Colonic mucosa (tissue), 4 donors: ENCODE data around the gene RNASE13. TPM values are rescaled to one million over a fixed set of nuclear protein-coding genes. Genes with fewer than 3 reads are reported as not detected.

Experiments used
- DNase-seq: peaks from one replicate; pipeline ENCODE4 v3.0.0-alpha.2; 2020
- H3K27ac ChIP-seq: fragments of 200-600 bp; one replicate; pipeline ENCODE4 v1.8.0; 2021
- H3K27me3 ChIP-seq: fragments of 200-600 bp; one replicate; pipeline ENCODE4 v1.8.0; 2021
- H3K36me3 ChIP-seq: fragments of 200-600 bp; one replicate; pipeline ENCODE4 v1.8.0; 2021
- H3K4me1 ChIP-seq: fragments of 200-600 bp; one replicate; pipeline ENCODE4 v1.8.0; 2021; ENCODE audit warnings: mild to moderate bottlenecking
- H3K4me3 ChIP-seq: fragments of 200-600 bp; one replicate; pipeline ENCODE4 v1.8.0; 2021
- H3K9ac ChIP-seq, 2 donors: one replicate each; pipeline ENCODE4 v1.7.0; 2013; ENCODE audit warnings: control low read depth in 2 of 2, low read depth in 2 of 2, low read length in 2 of 2
- H3K9me3 ChIP-seq: fragments of 200-600 bp; one replicate; pipeline ENCODE4 v1.8.0; 2021
- CTCF ChIP-seq: fragments of 200-600 bp; IDR thresholded peaks from one replicate; pipeline ENCODE4 v1.8.0; 2022; ENCODE audit warnings: antibody characterized with exemption, mild to moderate bottlenecking
- intact Hi-C: fragments of 100-400 bp; cut with DNase I; formaldehyde crosslinking; loops from one replicate; pipeline ENCODE4 v1.14.1; 2022
- total RNA-seq, 2 donors: library from RNA; stranded (reverse); fragmentation: NEBNext Ultra II Directional in 1 of 2; extraction: Animal tissue kit (Norgen Biotek cat#: 25700) in 1 of 2; gene quantifications; one replicate each; pipeline ENCODE4 v1.2.1, GENCODE V29; 2021
- donor health status: healthy.
- donor health status: DM: no; HTN: no; CAD: no.
- donor health status: DM: no; HTN: no; CAD: no.

The RNASE13 gene
- total RNA-seq, 2 donors from 2014 or later, result not detected

- H3K36me3 ChIP-seq, result peaks cover 12% of the 10 kb centered on the region
- TF ChIP-seq CTCF, result no peak
- peak overlapping the region in 1 of 2 donors; percentile 99 for H3K9ac ChIP-seq
- H3K4me3 ChIP-seq, result no peak overlapping the region
- intact Hi-C loops, result no loop called here
- peak overlapping the region; percentile 90 for H3K27ac ChIP-seq
- no peaks in the 10 kb centered on the region for H3K27me3 ChIP-seq
- DNase-seq, result peak; percentile 77
- H3K4me1 ChIP-seq, result peaks cover 14% of the 10 kb centered on the region
- H3K9me3 ChIP-seq, result no peaks in the 10 kb centered on the region
These were observed 38.3 kb upstream of the RNASE13 start for GRCh38 chr14:21072781-21073339.

DNA sequence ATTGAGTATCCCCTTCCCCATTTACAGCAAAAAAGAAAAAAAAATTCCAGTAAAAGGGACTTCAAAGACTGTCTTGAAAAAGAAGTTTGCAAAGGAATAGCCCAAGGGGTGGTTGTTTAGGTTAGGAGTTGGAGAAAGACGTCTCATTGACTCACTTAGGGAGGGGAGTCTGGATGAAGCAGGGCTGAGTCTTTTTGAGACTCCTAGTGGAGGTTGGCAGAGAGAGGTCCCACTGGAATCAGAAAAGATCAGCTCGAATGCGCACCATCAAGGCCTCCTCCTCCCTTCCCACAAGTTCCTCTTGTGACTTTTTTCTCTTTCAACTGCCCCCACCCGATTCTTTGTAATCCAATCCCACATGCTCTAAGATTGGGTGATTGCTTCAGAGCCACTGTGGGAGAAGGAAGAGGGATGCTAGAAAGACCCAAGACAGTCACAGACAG lies 37.4 kb upstream of the RNASE13 start:
- peak overlapping the region; percentile 90 for H3K27ac ChIP-seq
- no peak for DNase-seq
- intact Hi-C loops, result no loop called here
- peaks cover 9% of the 10 kb centered on the region for H3K36me3 ChIP-seq
- H3K4me1 ChIP-seq, result peaks cover 14% of the 10 kb centered on the region
- no peak for TF ChIP-seq CTCF
- no peaks in the 10 kb centered on the region for H3K27me3 ChIP-seq
- H3K4me3 ChIP-seq, result peak overlapping the region; percentile 68
- no peaks in the 10 kb centered on the region for H3K9me3 ChIP-seq
- H3K9ac ChIP-seq, result peak overlapping the region in 1 of 2 donors; percentile 99

DNA sequence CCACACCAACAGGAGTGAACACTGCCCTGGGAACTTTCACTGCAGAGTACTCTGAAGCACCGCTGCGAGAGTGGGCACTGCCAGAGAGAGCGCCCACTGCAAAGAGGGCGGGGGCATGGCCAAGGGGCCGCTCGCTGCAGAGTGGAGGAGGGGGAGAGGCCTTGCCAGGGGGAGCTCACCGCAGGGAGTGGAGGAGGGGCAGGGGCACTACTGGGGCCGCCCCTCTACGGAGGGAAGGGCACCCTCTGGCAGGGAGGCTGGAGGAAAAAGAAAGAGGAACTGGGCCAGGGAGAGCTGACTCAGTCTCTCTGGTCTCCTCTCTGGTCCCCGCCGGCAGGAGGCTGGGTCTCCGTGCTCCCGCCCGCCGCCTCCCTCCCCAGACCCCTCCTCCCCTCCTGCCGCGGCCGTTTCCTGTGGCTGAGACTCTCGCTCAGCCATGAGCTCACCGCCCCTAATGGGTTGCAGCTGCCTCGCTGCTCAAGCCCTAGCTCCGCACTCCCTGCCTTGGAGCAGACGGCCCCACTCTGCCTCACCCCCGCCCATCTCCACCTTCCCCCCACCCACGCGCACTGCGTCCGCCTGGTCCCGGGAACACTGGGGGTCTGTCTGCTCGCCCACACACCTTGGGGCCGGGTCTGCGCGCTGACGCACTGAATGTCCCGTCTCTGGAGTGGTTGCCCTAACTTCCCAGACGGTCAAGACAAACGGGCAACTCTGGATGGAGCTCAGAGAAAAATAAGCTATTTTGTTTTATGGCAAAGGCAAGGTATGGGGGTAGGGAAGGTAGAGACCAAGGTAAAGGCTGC lies 36.8 kb upstream of the RNASE13 start:
- Histone ChIP-seq H3K27ac (peak overlapping the region; percentile 90), H3K9ac (peak overlapping the region; percentile 91 to 99), H3K4me3 (peak overlapping the region; percentile 68), H3K9me3 (no peaks in the 10 kb centered on the region), H3K36me3 (peaks cover 9% of the 10 kb centered on the region), H3K4me1 (peaks cover 14% of the 10 kb centered on the region), H3K27me3 (no peaks in the 10 kb centered on the region)
- no peak for TF ChIP-seq CTCF
- intact Hi-C loops, result no loop called here
- DNase-seq, result peak; percentile 86

DNA sequence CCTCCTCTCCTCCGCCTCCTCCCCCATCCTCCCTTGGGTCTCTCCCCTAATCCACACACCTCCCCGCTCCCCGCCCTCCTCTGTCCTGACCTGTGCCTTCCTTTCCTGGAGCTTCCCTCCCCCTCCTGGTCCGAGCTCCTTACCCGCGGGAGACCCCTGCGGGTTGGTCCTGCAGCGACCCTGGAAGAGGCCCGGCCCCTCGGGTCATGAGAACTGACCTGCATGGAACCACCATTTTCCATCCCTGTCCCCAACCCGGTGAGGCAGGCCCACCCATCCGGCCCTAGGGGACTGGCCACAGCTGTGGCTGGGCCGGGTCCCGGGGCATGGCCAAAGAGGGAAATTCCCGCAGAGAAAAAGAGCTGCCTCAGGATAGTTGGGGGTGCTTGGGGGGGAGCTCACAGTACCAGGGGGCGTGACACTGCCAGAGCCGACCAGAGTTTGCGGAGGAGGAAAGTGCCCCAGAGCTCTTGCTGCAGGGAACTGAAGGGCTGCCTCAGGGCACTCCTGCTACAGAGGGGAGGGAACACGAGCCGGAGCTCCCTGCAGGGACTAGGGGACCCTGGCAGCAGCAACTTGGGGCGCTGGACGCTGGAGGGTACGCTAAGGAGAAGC lies 36.1 kb upstream of the RNASE13 start:
- Histone ChIP-seq H3K27ac (peak overlapping the region; percentile 90), H3K9me3 (no peaks in the 10 kb centered on the region), H3K27me3 (no peaks in the 10 kb centered on the region), H3K36me3 (peaks cover 9% of the 10 kb centered on the region), H3K4me3 (peak overlapping the region; percentile 68), H3K4me1 (peaks cover 14% of the 10 kb centered on the region), H3K9ac (peak overlapping the region; percentile 91 to 99)
- intact Hi-C loops, result no loop called here
- DNase-seq, result peak; percentile 82
- no peak for TF ChIP-seq CTCF

DNA sequence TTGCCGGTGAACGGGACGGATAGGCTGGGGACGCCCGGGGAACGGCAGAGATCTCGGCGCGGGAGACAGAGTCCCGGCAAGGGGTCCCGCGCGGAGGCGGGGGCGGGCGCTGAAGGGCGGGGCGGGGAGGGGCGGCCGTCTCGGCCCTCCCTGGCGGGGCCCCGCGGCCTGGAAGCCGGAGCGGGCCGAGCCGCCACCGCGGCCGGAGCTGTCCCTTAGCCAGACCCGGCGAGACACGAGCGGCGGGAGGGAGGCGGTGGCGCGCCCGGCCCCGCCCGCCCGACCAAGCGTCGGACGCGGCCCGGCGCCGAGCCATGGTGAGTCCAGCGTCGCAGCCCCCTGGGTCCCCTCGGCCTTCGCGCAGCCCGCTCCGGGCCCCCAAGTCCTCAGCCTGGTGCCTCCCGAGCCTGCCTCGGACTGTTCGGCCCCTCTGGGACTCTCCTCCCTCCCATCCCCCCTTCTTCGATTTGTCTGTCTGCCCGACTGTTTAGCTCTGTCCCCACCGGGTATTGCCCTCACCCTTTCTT lies 35.5 kb upstream of the RNASE13 start, which contains the start of gene ARHGEF40:
TSS of gene ARHGEF40 (plus strand) at position 222 of the 527 bp plus-strand sequence. CDS start at position 315, 93 bp downstream.
- intact Hi-C loops, result no loop called here
- no peaks in the 10 kb centered on the region for H3K27me3 ChIP-seq
- peaks cover 4% of the 10 kb centered on the region for H3K36me3 ChIP-seq
- DNase-seq, result peak; percentile 74
- H3K9ac ChIP-seq, result peak within 1 kb of the TSS; percentile 91 to 99
- H3K4me3 ChIP-seq, result peak within 1 kb of the TSS; percentile 68
- TF ChIP-seq CTCF, result no peak
- peak within 1 kb of the TSS; percentile 90 for H3K27ac ChIP-seq
- no peaks in the 10 kb centered on the region for H3K9me3 ChIP-seq
- H3K4me1 ChIP-seq, result peaks cover 14% of the 10 kb centered on the region
